H1 (cell line): ENCODE measurements around the gene NSD2. TPM values are rescaled to one million over a fixed set of nuclear protein-coding genes. Genes with fewer than 3 reads are reported as not detected.

Experiments
- CTCF ChIA-PET: fragments of 300-600 bp; sonication (Branson Sonifier 250); formaldehyde crosslinking; loops from one replicate; lab custom pipeline; 2021; ENCODE audit not compliant: partially characterized antibody; lab: Charles Lee
- POLR2A ChIA-PET: fragments of 300-600 bp; sonication (Branson Sonifier 250); formaldehyde crosslinking; loops from one replicate; lab custom pipeline; 2021; ENCODE audit warnings: inconsistent platforms; ENCODE audit not compliant: partially characterized antibody; lab: Charles Lee
- DNase-seq, 2 experiments: peaks; one replicate each; pipeline versions ENCODE4 v3.0.0 to v3.0.0-alpha.2; 2010 to 2022; ENCODE audit warnings: low spot score in 2 of 2, low read depth in 1 of 2, mixed read lengths in 1 of 2
- FAIRE-seq: peaks from 2 replicates; lab custom pipeline; 2011; peaks lifted over from hg19 to GRCh38; lab: Jason Lieb, UNC
- H2AFZ ChIP-seq: 2 replicates; pipeline ENCODE4 v1.8.1; 2012; ENCODE audit warnings: low read length, inconsistent platforms
- H2AK5ac ChIP-seq: 2 replicates; pipeline ENCODE4 v1.6.1; 2013; ENCODE audit warnings: low read depth, low read length
- H2BK120ac ChIP-seq: replicated peaks from 2 replicates; pipeline ENCODE3; 2013; ENCODE audit warnings: low read depth, low read length, inconsistent platforms
- H2BK12ac ChIP-seq: 2 replicates; pipeline ENCODE4 v1.6.1; 2013; ENCODE audit warnings: low read depth, low read length
- H2BK15ac ChIP-seq: 2 replicates; pipeline ENCODE4 v1.6.1; 2013; ENCODE audit warnings: low read length
- H2BK20ac ChIP-seq: 2 replicates; pipeline ENCODE4 v1.6.1; 2013; ENCODE audit warnings: low read length
- H2BK5ac ChIP-seq: 2 replicates; pipeline ENCODE4 v1.6.1; 2013; ENCODE audit warnings: low read depth, low read length
- H3K14ac ChIP-seq: 2 replicates; pipeline ENCODE4 v1.6.1; 2013; ENCODE audit warnings: inconsistent platforms; ENCODE audit not compliant: insufficient read length
- H3K18ac ChIP-seq: 2 replicates; pipeline ENCODE4 v1.6.1; 2013; ENCODE audit warnings: low read length; ENCODE audit errors: extremely low read depth
- H3K23ac ChIP-seq: 2 replicates; pipeline ENCODE4 v1.6.1; 2013; ENCODE audit warnings: inconsistent platforms; ENCODE audit not compliant: insufficient read length
- H3K23me2 ChIP-seq: 2 replicates; pipeline ENCODE4 v1.6.1; 2013; ENCODE audit warnings: low read depth, low read length
- H3K27ac ChIP-seq: 2 replicates; pipeline ENCODE4 v1.6.1; 2011; ENCODE audit warnings: low read depth, low read length, inconsistent platforms
- H3K27me3 ChIP-seq, 4 experiments: replicated peaks in 1 of 4; 1 replicate in 1 of 4; 2 replicates in 3 of 4; pipeline versions ENCODE4 v1.6.1 to v1.8.1; 2011 to 2013; ENCODE audit warnings: low read length in 3 of 4, mild to moderate bottlenecking in 3 of 4, inconsistent platforms in 2 of 4, mixed read lengths in 2 of 4, moderate library complexity in 1 of 4; ENCODE audit not compliant: control insufficient read depth in 3 of 4, insufficient read depth in 3 of 4; ENCODE audit errors: extremely low read depth in 1 of 4
- H3K36me3 ChIP-seq, 4 experiments: 2 replicates each; pipeline versions ENCODE4 v1.6.1 to v1.8.1; 2011 to 2013; ENCODE audit warnings: mild to moderate bottlenecking in 4 of 4, low read length in 3 of 4, moderate library complexity in 2 of 4, control low read depth in 1 of 4, inconsistent platforms in 1 of 4; ENCODE audit not compliant: insufficient read depth in 4 of 4, control insufficient read depth in 2 of 4
- H3K4ac ChIP-seq: replicated peaks from 2 replicates; pipeline ENCODE3; 2013; ENCODE audit warnings: low read length, low read depth, mixed read lengths, inconsistent platforms; ENCODE audit not compliant: insufficient read length
- H3K4me1 ChIP-seq, 4 experiments: replicated peaks in 1 of 4; 1 replicate in 1 of 4; 2 replicates in 3 of 4; pipeline versions ENCODE4 v1.6.1 to v1.8.1; 2011 to 2013; ENCODE audit warnings: low read length in 3 of 4, inconsistent platforms in 2 of 4, mixed read lengths in 1 of 4; ENCODE audit not compliant: insufficient read depth in 4 of 4, control insufficient read depth in 3 of 4
- H3K4me2 ChIP-seq, 2 experiments: 2 replicates each; pipeline versions ENCODE4 v1.6.1 to v1.8.1; 2011 to 2013; ENCODE audit warnings: low read depth in 2 of 2, low read length in 2 of 2, control low read depth in 1 of 2, inconsistent platforms in 1 of 2, mild to moderate bottlenecking in 1 of 2; ENCODE audit not compliant: insufficient read depth in 1 of 2
- H3K4me3 ChIP-seq, 4 experiments: fragments of 200-600, 300-600 bp in 1 of 4; sonication (generic), shearing (Covaris generic), sonication (Bioruptor Twin) in 1 of 4; 2 replicates each; pipeline versions ENCODE4 v1.5.1 to v1.8.1; 2011 to 2016; ENCODE audit warnings: low read length in 4 of 4, low read depth in 3 of 4, control low read depth in 2 of 4, inconsistent platforms in 2 of 4, mild to moderate bottlenecking in 2 of 4, mixed read lengths in 1 of 4, moderate library complexity in 1 of 4; ENCODE audit not compliant: insufficient read depth in 2 of 4; ENCODE audit errors: extremely low read depth in 1 of 4
- H3K56ac ChIP-seq: replicated peaks from 2 replicates; pipeline ENCODE3; 2013; ENCODE audit warnings: low read depth, mild to moderate bottlenecking, mixed read lengths, low read length, inconsistent platforms; ENCODE audit not compliant: insufficient read length
- H3K79me1 ChIP-seq: 2 replicates; pipeline ENCODE4 v1.6.1; 2013; ENCODE audit warnings: low read depth, low read length, control low read depth
- H3K79me2 ChIP-seq, 2 experiments: 2 replicates each; pipeline versions ENCODE4 v1.6.1 to v1.8.1; 2012 to 2013; ENCODE audit warnings: low read length in 2 of 2, mild to moderate bottlenecking in 2 of 2, inconsistent platforms in 1 of 2; ENCODE audit not compliant: insufficient read depth in 2 of 2, control insufficient read depth in 1 of 2
- H3K9ac ChIP-seq, 4 experiments: replicated peaks in 1 of 4; 1 replicate in 1 of 4; 2 replicates in 3 of 4; pipeline versions ENCODE4 v1.6.1 to v1.8.1; 2011 to 2013; ENCODE audit warnings: low read depth in 3 of 4, low read length in 3 of 4, control low read depth in 2 of 4, mild to moderate bottlenecking in 2 of 4, moderate library complexity in 2 of 4, inconsistent platforms in 1 of 4; ENCODE audit errors: extremely low read depth in 1 of 4
- H3K9me3 ChIP-seq, 2 experiments: 2 replicates each; pipeline versions ENCODE4 v1.6.1 to v1.8.1; 2012 to 2013; ENCODE audit warnings: mild to moderate bottlenecking in 2 of 2, moderate library complexity in 2 of 2, control low read depth in 1 of 2, inconsistent platforms in 1 of 2, low read depth in 1 of 2, low read length in 1 of 2, mixed read lengths in 1 of 2; ENCODE audit not compliant: insufficient read depth in 2 of 2
- H4K20me1 ChIP-seq, 2 experiments: replicated peaks in 1 of 2; 2 replicates each; pipeline versions ENCODE3 to v1.8.1; 2011 to 2013; ENCODE audit warnings: inconsistent platforms in 2 of 2, low read length in 2 of 2, mild to moderate bottlenecking in 1 of 2; ENCODE audit not compliant: insufficient read depth in 2 of 2, control insufficient read depth in 1 of 2
- H4K5ac ChIP-seq: 2 replicates; pipeline ENCODE4 v1.6.1; 2013; ENCODE audit warnings: low read length, low read depth, mixed read lengths, inconsistent platforms; ENCODE audit not compliant: insufficient read length
- H4K8ac ChIP-seq: 2 replicates; pipeline ENCODE4 v1.8.0; 2013; ENCODE audit warnings: mild to moderate bottlenecking, moderate library complexity, low read length, inconsistent platforms; ENCODE audit not compliant: insufficient read depth; ENCODE audit errors: extremely low read depth
- H4K91ac ChIP-seq: replicated peaks from 2 replicates; pipeline ENCODE3; 2013; ENCODE audit warnings: low read length, mixed read lengths, inconsistent platforms; ENCODE audit not compliant: insufficient read length
- CBX5 ChIP-seq: fragments of 300-800, 300-1000 bp; sonication (generic); IDR thresholded peaks from 2 replicates; pipeline ENCODE4 v1.7.1; 2016; ENCODE audit warnings: antibody characterized with exemption, low read length, low read depth
- CTBP2 ChIP-seq: IDR thresholded peaks from 2 replicates; pipeline ENCODE4 v1.7.0; 2011; ENCODE audit warnings: borderline replicate concordance, mild to moderate bottlenecking, moderate library complexity, mixed read lengths, low read length; ENCODE audit not compliant: insufficient read depth, insufficient read length
- FOSL1 ChIP-seq: IDR thresholded peaks from 2 replicates; pipeline ENCODE4 v1.6.1; 2011; ENCODE audit warnings: mild to moderate bottlenecking, low read depth, low read length, moderate library complexity; ENCODE audit not compliant: insufficient read depth
- JUN ChIP-seq: IDR thresholded peaks from 2 replicates; pipeline ENCODE4 v1.6.1; 2011; ENCODE audit warnings: low read depth, mild to moderate bottlenecking, improper control_type of control experiment, low read length
- MAFK ChIP-seq: IDR thresholded peaks from 2 replicates; pipeline ENCODE4 v1.6.1; 2012; ENCODE audit warnings: low read depth, mild to moderate bottlenecking, improper control_type of control experiment, low read length
- TCF12 ChIP-seq: IDR thresholded peaks from 2 replicates; pipeline ENCODE4 v1.6.1; 2011; ENCODE audit warnings: low read depth, mild to moderate bottlenecking, low read length
- ZNF274 ChIP-seq: IDR thresholded peaks from 2 replicates; pipeline ENCODE4 v1.7.0; 2012; ENCODE audit warnings: low read length, borderline replicate concordance; ENCODE audit errors: extremely low read depth
- WGBS, 2 experiments: shearing (Covaris generic) in 1 of 2; methylation state at CpG; one replicate each; pipeline versions ENCODE4 v1.1.6 to v1.1.7; 2013 to 2015; ENCODE audit warnings: low lambda C conversion rate in 2 of 2, mixed read lengths in 2 of 2, inconsistent platforms in 1 of 2, low coverage in 1 of 2, missing lambda C conversion rate in 1 of 2; ENCODE audit not compliant: insufficient replicate concordance in 2 of 2, insufficient coverage in 1 of 2, insufficient read length in 1 of 2; ENCODE audit errors: extremely low coverage in 1 of 2, missing lambda C conversion rate in 1 of 2; 5-methylcytosine and 5-hydroxymethylcytosine counted together
- polyA plus RNA-seq, 7 experiments: library from polyadenylated mRNA; depleted of rRNA in 3 of 7; stranded (reverse) in 5 of 7; unstranded in 2 of 7; fragments of >200 nt in 5 of 7; fragments of 200-250 nt in 2 of 7; gene quantifications; 1 replicate in 5 of 7; 2 replicates in 1 of 7; 4 replicates in 1 of 7; pipeline versions ENCODE4 v1.2.1 to v1.2.3, GENCODE V29; 2011 to 2013; ENCODE audit warnings: missing spikeins in 2 of 7, mixed read lengths in 2 of 7
- total RNA-seq: library from RNA; stranded (reverse); fragmentation: NEBNext Ultra II Directional; extraction: Animal tissue kit (Norgen Biotek cat#: 25700); gene quantifications from 2 replicates; pipeline ENCODE4 v1.2.1, GENCODE V29; 2021

The NSD2 gene
- total and polyA plus RNA-seq, 2 of the 8 experiments (the other 6 are each of a cell fraction or from before 2014, with no cell fraction given), result 26.7 to 129 TPM

- H3K36me3 ChIP-seq, result no peaks in the 10 kb centered on the region
- H3K4me2 ChIP-seq, result peak overlapping the region; percentile 61 to 78
- H2BK120ac ChIP-seq, result no peak overlapping the region
- ChIA-PET CTCF (interaction anchor here (0.6 to 1.9 kb wide), 4 partner anchors 30 to 552 kb away, joined by 3 to 6 read pairs (median 4); no protein-coding TSS in a partner anchor), POLR2A (interaction anchor here (1.3 to 1.7 kb wide), 2 partner anchors 13 to 16 kb away, joined by 5 read pairs; partner anchors contain the start of gene LETM1)
- no peak overlapping the region for H3K4ac ChIP-seq
- peaks cover 8% of the 10 kb centered on the region; the same call in 1 of the 2 replicates for H3K79me1 ChIP-seq
- no peak overlapping the region for H2BK20ac ChIP-seq
- WGBS, 2 experiments, result 39% methylated on average over 19 of the region's 19 CpGs; no CpG with 5 or more reads in 1 of the 2 experiments
- H4K91ac ChIP-seq, result no peak overlapping the region
- H3K56ac ChIP-seq, result peak overlapping the region; percentile 10
- peak overlapping the region; percentile 4; the same call in 1 of the 2 replicates for H3K27ac ChIP-seq
- H3K9me3 ChIP-seq, result no peaks in the 10 kb centered on the region
- H2BK15ac ChIP-seq, result 0 out of 2 replicates have a peak overlapping the region, but pooled peaks have one; percentile 31
- peak overlapping the region; percentile 9 for H4K8ac ChIP-seq
- no peak overlapping the region for H3K14ac ChIP-seq
- TF ChIP-seq CTBP2, result no peak
- no peak for TF ChIP-seq CBX5
- no peak for TF ChIP-seq ZNF274
- TF ChIP-seq TCF12, result no peak
- no peak for TF ChIP-seq MAFK
- no peak for TF ChIP-seq JUN
- TF ChIP-seq FOSL1, result no peak
- peaks cover 8% of the 10 kb centered on the region for H3K23me2 ChIP-seq
- no peak overlapping the region for H2AFZ ChIP-seq
- no peak overlapping the region for H3K23ac ChIP-seq
- peaks cover 7 to 28% of the 10 kb centered on the region in 2 experiments for H3K79me2 ChIP-seq
- H3K4me1 ChIP-seq, result peaks cover 0 to 9% (median 5%) of the 10 kb centered on the region in 4 experiments; a peak in 6 of 7 replicates
- H4K5ac ChIP-seq, result peak overlapping the region; percentile 13
- peaks cover 20 to 45% (median 43%) of the 10 kb centered on the region in 4 experiments for H3K27me3 ChIP-seq
- H2BK12ac ChIP-seq, result peak overlapping the region; percentile 17; the same call in 1 of the 2 replicates
- H3K18ac ChIP-seq, result peak overlapping the region; percentile 95
- H3K9ac ChIP-seq, result peak overlapping the region in 2 of 4 experiments; percentile 0 to 25; a peak in 1 of 7 replicates
- FAIRE-seq (no peak), DNase-seq (no peak)
- peak overlapping the region; percentile 38 to 63 (median 52) for H3K4me3 ChIP-seq
- H2AK5ac ChIP-seq, result no peak overlapping the region
- H4K20me1 ChIP-seq, result peaks cover 10 to 12% of the 10 kb centered on the region in 2 experiments
- H2BK5ac ChIP-seq, result no peak overlapping the region
Measured at GRCh38 chr4:1869530-1870327, 1.5 kb upstream of the NSD2 start.
